ENCODE data around the gene KLF15. TPM values are rescaled to one million over a fixed set of nuclear protein-coding genes. Genes with fewer than 3 reads are reported as not detected.

The KLF15 gene
- total RNA-seq, 1 donor from 2014 or later, result 25.3 TPM

DNA sequence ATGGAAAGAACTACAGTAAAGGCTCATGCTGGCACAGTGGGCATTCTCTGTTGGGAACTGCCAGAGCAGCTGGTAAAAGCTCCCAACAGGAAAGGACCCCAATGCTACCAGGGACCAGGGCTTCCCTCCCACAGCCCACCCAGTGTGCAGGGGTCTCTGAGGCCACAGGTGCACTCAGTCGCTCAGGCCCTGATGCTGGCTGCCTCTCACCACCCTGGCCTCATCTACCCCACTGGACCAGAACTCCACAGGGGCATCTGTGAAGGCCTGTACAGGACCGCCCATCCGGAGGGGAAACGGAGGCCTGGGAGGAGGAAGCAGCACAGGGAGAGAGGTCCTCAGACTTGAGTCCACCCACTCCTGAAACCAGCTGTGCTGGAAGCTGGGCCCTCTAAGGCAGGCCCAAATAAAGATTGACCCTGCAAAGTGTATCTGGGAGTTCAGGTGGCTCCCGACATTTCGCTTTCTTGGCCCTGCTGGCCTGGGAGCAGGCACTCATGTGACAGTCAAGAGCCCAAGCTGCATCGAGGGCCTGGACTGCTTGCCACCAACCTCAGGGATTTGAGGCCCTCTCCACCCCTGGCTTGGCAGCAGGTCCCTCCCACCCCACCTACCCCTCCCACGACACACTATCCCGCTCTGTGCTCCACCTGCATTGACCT is 12.7 kb downstream of the KLF15 start:
- TF ChIP-seq, protein P1, sequence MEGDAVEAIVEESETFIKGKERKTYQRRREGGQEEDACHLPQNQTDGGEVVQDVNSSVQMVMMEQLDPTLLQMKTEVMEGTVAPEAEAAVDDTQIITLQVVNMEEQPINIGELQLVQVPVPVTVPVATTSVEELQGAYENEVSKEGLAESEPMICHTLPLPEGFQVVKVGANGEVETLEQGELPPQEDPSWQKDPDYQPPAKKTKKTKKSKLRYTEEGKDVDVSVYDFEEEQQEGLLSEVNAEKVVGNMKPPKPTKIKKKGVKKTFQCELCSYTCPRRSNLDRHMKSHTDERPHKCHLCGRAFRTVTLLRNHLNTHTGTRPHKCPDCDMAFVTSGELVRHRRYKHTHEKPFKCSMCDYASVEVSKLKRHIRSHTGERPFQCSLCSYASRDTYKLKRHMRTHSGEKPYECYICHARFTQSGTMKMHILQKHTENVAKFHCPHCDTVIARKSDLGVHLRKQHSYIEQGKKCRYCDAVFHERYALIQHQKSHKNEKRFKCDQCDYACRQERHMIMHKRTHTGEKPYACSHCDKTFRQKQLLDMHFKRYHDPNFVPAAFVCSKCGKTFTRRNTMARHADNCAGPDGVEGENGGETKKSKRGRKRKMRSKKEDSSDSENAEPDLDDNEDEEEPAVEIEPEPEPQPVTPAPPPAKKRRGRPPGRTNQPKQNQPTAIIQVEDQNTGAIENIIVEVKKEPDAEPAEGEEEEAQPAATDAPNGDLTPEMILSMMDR (IDR thresholded peaks at IDR 0.05), result no peak
- TF ChIP-seq POLR2AphosphoS5 (IDR thresholded peaks at IDR 0.05; ENCODE audit: insufficient read depth in 1 of 2, low read depth in 1 of 2), result no peak
- no peak for TF ChIP-seq POLR2A (IDR thresholded peaks at IDR 0.05)
- H3K4me1 ChIP-seq, result peaks cover 10% of the 10 kb centered on the region
- no peak overlapping the region for H3K4me3 ChIP-seq
- DNase-seq (ENCODE audit: extremely low spot score in 2 of 2), result no peak
- no peaks in the 10 kb centered on the region for H3K9me3 ChIP-seq
- intact Hi-C loops (cut with DNase I), result no loop called here
- no peak overlapping the region for H3K27ac ChIP-seq
- peaks cover 0 to 3% of the 10 kb centered on the region in 2 donors for H3K36me3 ChIP-seq
- no peaks in the 10 kb centered on the region for H3K27me3 ChIP-seq

DNA sequence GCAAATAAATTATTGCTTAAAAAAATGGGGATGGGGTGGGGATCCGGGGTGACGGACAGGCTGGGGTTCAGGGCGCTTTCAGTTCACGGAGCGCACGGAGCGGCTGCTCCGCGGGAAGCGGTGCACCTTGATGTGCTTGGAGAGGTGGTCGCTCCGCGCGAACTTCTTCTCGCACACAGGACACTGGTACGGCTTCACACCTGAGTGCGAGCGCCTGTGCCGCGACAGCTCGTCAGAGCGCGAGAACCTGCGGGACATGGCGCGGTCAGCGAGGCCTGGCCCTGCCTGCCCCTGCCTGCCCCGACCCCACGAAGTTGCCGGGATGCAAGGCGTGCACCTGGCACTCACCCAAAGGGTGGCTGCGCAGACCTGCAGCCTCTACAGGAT is 13.6 kb downstream of the KLF15 start:
- TF ChIP-seq POLR2AphosphoS5 (IDR thresholded peaks at IDR 0.05; ENCODE audit: insufficient read depth in 1 of 2, low read depth in 1 of 2) (no peak), POLR2A (IDR thresholded peaks at IDR 0.05) (no peak)
- TF ChIP-seq, protein P1 (IDR thresholded peaks at IDR 0.05), result no peak
- no peaks in the 10 kb centered on the region for H3K27me3 ChIP-seq
- no peak overlapping the region for H3K4me3 ChIP-seq
- H3K9me3 ChIP-seq, result no peaks in the 10 kb centered on the region
- H3K27ac ChIP-seq, result no peak overlapping the region
- peaks cover 0 to 3% of the 10 kb centered on the region in 2 donors for H3K36me3 ChIP-seq
- no peak for DNase-seq (ENCODE audit: extremely low spot score in 2 of 2)
- H3K4me1 ChIP-seq, result peaks cover 10% of the 10 kb centered on the region
- intact Hi-C loops (cut with DNase I), result no loop called here

DNA sequence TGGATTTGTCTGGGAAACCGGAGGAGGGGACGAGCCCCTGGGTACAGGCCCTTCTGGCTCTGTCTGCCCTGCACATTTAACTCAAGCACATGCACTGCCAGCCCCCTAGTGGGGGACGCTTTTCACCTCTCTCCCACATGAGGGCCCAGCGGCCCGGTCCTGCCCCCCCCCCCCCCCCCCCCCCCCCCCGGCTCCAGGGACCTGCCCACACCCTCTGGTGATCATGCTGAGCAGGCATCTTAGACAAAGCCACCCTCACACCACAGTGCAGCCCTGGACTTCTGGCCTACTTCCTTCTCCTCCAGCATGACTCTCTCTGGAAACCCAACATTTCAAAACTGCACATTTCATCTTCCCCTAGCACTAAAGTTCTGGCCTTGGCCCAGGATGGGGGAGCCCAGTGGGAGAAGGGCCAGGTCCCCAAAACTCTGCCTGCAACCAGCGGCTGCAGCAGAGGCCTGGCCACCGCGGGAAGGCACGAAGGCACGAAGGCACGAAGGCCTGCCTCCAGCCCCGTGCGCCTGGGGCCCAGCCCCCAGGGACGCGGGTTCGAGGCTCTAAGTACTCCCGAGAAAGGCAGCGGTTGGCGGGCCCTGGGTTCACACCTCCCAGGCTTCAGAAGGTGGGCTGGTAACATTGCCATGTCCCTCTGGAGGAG is 14.1 kb downstream of the KLF15 start:
- intact Hi-C loops (cut with DNase I), result no loop called here
- Histone ChIP-seq H3K27ac (no peak overlapping the region), H3K27me3 (no peaks in the 10 kb centered on the region), H3K4me1 (peaks cover 10% of the 10 kb centered on the region), H3K36me3 (peaks cover 0 to 3% of the 10 kb centered on the region in 2 donors), H3K9me3 (no peaks in the 10 kb centered on the region), H3K4me3 (no peak overlapping the region)
- DNase-seq (ENCODE audit: extremely low spot score in 2 of 2), result no peak
- TF ChIP-seq, protein P1 (IDR thresholded peaks at IDR 0.05), result no peak
- TF ChIP-seq POLR2AphosphoS5 (IDR thresholded peaks at IDR 0.05; ENCODE audit: insufficient read depth in 1 of 2, low read depth in 1 of 2) (no peak), POLR2A (IDR thresholded peaks at IDR 0.05) (no peak)

DNA sequence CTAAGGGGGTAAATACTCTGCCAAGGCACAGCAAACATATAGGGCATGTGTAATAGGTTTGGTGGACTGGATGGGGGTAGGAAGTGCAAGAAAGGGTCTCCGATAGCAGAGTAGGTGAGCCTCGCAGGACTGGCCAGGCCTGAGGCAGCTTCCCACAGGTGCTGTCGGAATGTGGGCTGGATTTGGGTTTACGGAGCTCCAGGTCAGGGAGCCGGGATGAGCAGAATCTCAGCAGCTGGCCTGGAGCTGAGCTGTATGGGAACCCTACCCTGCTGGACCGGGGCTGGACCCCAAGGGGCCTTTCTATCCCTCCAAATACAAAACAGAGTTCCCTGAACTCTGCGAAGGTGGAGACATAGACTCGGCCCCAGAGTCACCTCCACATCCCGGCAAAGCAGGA is 15.0 kb downstream of the KLF15 start:
- no peak for DNase-seq (ENCODE audit: extremely low spot score in 2 of 2)
- intact Hi-C loops (cut with DNase I), result no loop called here
- peaks cover 0 to 3% of the 10 kb centered on the region in 2 donors for H3K36me3 ChIP-seq
- no peak overlapping the region for H3K27ac ChIP-seq
- no peaks in the 10 kb centered on the region for H3K9me3 ChIP-seq
- H3K4me1 ChIP-seq, result peaks cover 10% of the 10 kb centered on the region
- TF ChIP-seq POLR2AphosphoS5 (IDR thresholded peaks at IDR 0.05; ENCODE audit: insufficient read depth in 1 of 2, low read depth in 1 of 2), result no peak
- TF ChIP-seq, protein P1 (IDR thresholded peaks at IDR 0.05), result no peak
- no peak for TF ChIP-seq POLR2A (IDR thresholded peaks at IDR 0.05)
- H3K27me3 ChIP-seq, result no peaks in the 10 kb centered on the region
- no peak overlapping the region for H3K4me3 ChIP-seq

DNA sequence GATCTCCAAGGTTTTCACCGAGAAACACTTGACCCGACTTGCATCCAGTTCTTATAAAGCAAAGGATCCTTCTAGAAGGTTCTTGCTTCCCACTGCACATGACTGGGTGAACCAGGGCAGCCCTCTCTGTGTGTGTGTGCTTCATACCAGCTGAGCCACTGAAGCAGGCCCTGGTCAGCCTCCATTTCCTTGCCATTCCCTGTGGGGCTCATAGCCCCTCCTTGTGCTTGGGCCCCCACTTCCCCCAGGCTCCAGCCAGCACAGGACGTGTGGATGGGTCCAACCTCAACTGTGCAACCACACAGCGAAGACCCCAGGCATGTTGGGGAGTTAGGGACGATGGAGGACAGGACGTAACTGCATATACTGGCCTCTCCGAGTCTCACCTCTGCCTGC is 15.5 kb downstream of the KLF15 start:
- H3K27me3 ChIP-seq, result no peaks in the 10 kb centered on the region
- no peaks in the 10 kb centered on the region for H3K9me3 ChIP-seq
- TF ChIP-seq POLR2A (IDR thresholded peaks at IDR 0.05), result no peak
- no peak for TF ChIP-seq POLR2AphosphoS5 (IDR thresholded peaks at IDR 0.05; ENCODE audit: insufficient read depth in 1 of 2, low read depth in 1 of 2)
- TF ChIP-seq, protein P1 (IDR thresholded peaks at IDR 0.05), result no peak
- DNase-seq (ENCODE audit: extremely low spot score in 2 of 2), result no peak
- H3K4me1 ChIP-seq, result peaks cover 10% of the 10 kb centered on the region
- H3K27ac ChIP-seq, result no peak overlapping the region
- intact Hi-C loops (cut with DNase I), result no loop called here
- peaks cover 0 to 3% of the 10 kb centered on the region in 2 donors for H3K36me3 ChIP-seq
- no peak overlapping the region for H3K4me3 ChIP-seq

Data from vagina (tissue), 2 donors.